ENCODE measurements around the gene ADAMTS5.

- TF ChIP-seq CTCF (IDR thresholded peaks at IDR 0.05; ENCODE audit: borderline replicate concordance, extremely low read depth, low read length, poor library complexity, severe bottlenecking), result no peak
- TF ChIP-seq EZH2 (IDR thresholded peaks at IDR 0.05; ENCODE audit: borderline replicate concordance, low read depth, low read length, severe bottlenecking), result no peak
These were observed 18.7 kb downstream of the ADAMTS5 start for GRCh38 chr21:26948194-26948593.

All from DND-41 (cell line).